Large intestine (tissue), 3 donors: ENCODE results near the gene MRPL55. TPM values are rescaled to one million over a fixed set of nuclear protein-coding genes. Genes with fewer than 3 reads are reported as not detected.

Experiments
- DNase-seq, 2 donors: peaks; one replicate each; pipeline versions ENCODE4 v3.0.0 to v3.0.0-alpha.2; 2013
- H3K27ac ChIP-seq: one replicate; pipeline ENCODE4 v1.5.1; 2013; ENCODE audit warnings: low read length
- H3K27me3 ChIP-seq: 2 replicates; pipeline ENCODE4 v1.6.1; 2013; ENCODE audit warnings: low read length; ENCODE audit not compliant: control insufficient read depth, insufficient read depth
- H3K36me3 ChIP-seq: 2 replicates; pipeline ENCODE4 v1.6.1; 2013; ENCODE audit warnings: low read length; ENCODE audit not compliant: control insufficient read depth, insufficient read depth
- H3K4me1 ChIP-seq: one replicate; pipeline ENCODE4 v1.6.1; 2013; ENCODE audit warnings: low read length; ENCODE audit not compliant: control insufficient read depth, insufficient read depth
- H3K4me3 ChIP-seq: one replicate; pipeline ENCODE4 v1.5.1; 2013; ENCODE audit warnings: low read length
- H3K9me3 ChIP-seq: one replicate; pipeline ENCODE4 v1.6.1; 2013; ENCODE audit warnings: mild to moderate bottlenecking, low read depth, low read length, moderate library complexity; ENCODE audit not compliant: control insufficient read depth
- WGBS: methylation state at CpG from one replicate; pipeline ENCODE4 v1.1.5; 2013; ENCODE audit warnings: low lambda C conversion rate; ENCODE audit not compliant: insufficient coverage; 5-methylcytosine and 5-hydroxymethylcytosine counted together
- polyA plus RNA-seq: library from polyadenylated mRNA; unstranded; fragments of 120-200 nt; gene quantifications from one replicate; pipeline ENCODE4 v1.2.1, GENCODE V29; 2013

The MRPL55 gene
- polyA plus RNA-seq, 1 donor, result 61.1 TPM

GRCh38 chr1:228154021-228154669, 45.0 kb upstream of the MRPL55 start:
- no CpG with 5 or more reads among the region's 11 CpGs for WGBS
- Histone ChIP-seq H3K4me1 (peaks cover 34% of the 10 kb centered on the region), H3K9me3 (peaks cover 5% of the 10 kb centered on the region), H3K27me3 (peaks cover 25% of the 10 kb centered on the region), H3K36me3 (peaks cover under 1% of the 10 kb centered on the region), H3K27ac (no peak overlapping the region), H3K4me3 (no peak overlapping the region)
- DNase-seq, result no peak

GRCh38 chr1:228152918-228153258, 43.8 kb upstream of the MRPL55 start:
- Histone ChIP-seq H3K27ac (no peak overlapping the region), H3K4me3 (no peak overlapping the region), H3K4me1 (peaks cover 37% of the 10 kb centered on the region), H3K9me3 (peaks cover 3% of the 10 kb centered on the region), H3K27me3 (peaks cover 15% of the 10 kb centered on the region), H3K36me3 (peaks cover 13% of the 10 kb centered on the region)
- WGBS, result no CpG with 5 or more reads among the region's 3 CpGs
- no peak for DNase-seq

- Histone ChIP-seq H3K27me3 (peaks cover 10% of the 10 kb centered on the region), H3K27ac (no peak overlapping the region), H3K36me3 (peaks cover 19% of the 10 kb centered on the region), H3K9me3 (no peaks in the 10 kb centered on the region), H3K4me3 (no peak overlapping the region), H3K4me1 (peaks cover 37% of the 10 kb centered on the region)
- no peak for DNase-seq
- WGBS, result no CpG with 5 or more reads among the region's 19 CpGs
Measured at GRCh38 chr1:228152097-228152917, 43.2 kb upstream of the MRPL55 start.

GRCh38 chr1:228151180-228151925, 42.3 kb upstream of the MRPL55 start:
- no CpG with 5 or more reads among the region's 12 CpGs for WGBS
- H3K4me1 ChIP-seq, result peaks cover 37% of the 10 kb centered on the region

GRCh38 chr1:228150461-228151179, 41.5 kb upstream of the MRPL55 start:
- Histone ChIP-seq H3K36me3 (peaks cover 30% of the 10 kb centered on the region), H3K27me3 (no peaks in the 10 kb centered on the region), H3K4me3 (no peak overlapping the region), H3K9me3 (no peaks in the 10 kb centered on the region), H3K27ac (peak overlapping the region; percentile 77), H3K4me1 (peaks cover 40% of the 10 kb centered on the region)
- DNase-seq, result peak; percentile 61 to 81
- no CpG with 5 or more reads among the region's 17 CpGs for WGBS

More at GRCh38 chr1:228151180-228151925, 42.3 kb upstream of the MRPL55 start:
- H3K4me3 ChIP-seq, result no peak overlapping the region
- no peaks in the 10 kb centered on the region for H3K9me3 ChIP-seq
- H3K27ac ChIP-seq, result peak overlapping the region; percentile 77
- H3K27me3 ChIP-seq, result peaks cover under 1% of the 10 kb centered on the region
- H3K36me3 ChIP-seq, result peaks cover 23% of the 10 kb centered on the region
- no peak for DNase-seq

GRCh38 chr1:228150120-228150460, 41.0 kb upstream of the MRPL55 start:
- Histone ChIP-seq H3K27ac (peak overlapping the region; percentile 77), H3K9me3 (no peaks in the 10 kb centered on the region), H3K4me3 (no peak overlapping the region), H3K36me3 (peaks cover 33% of the 10 kb centered on the region), H3K4me1 (peaks cover 45% of the 10 kb centered on the region), H3K27me3 (no peaks in the 10 kb centered on the region)
- 100% methylated on average over 1 of the region's 7 CpGs for WGBS
- no peak for DNase-seq

GRCh38 chr1:228149406-228150119, 40.5 kb upstream of the MRPL55 start, which contains the start of gene GJC2:
Gene GJC2 (plus strand): TSS chr1:228149930. CDS start chr1:228157759, 7,829 bp downstream.
- peak in 1 of 2 donors; percentile 70 for DNase-seq
- H3K4me3 ChIP-seq, result peak within 1 kb of the TSS; percentile 10
- no peaks in the 10 kb centered on the region for H3K27me3 ChIP-seq
- H3K9me3 ChIP-seq, result no peaks in the 10 kb centered on the region
- H3K36me3 ChIP-seq, result peaks cover 33% of the 10 kb centered on the region
- H3K27ac ChIP-seq, result peak within 1 kb of the TSS; percentile 77
- peaks cover 51% of the 10 kb centered on the region for H3K4me1 ChIP-seq
- WGBS, result no CpG with 5 or more reads among the region's 17 CpGs

GRCh38 chr1:228148935-228149405, 39.9 kb upstream of the MRPL55 start:
- no peak overlapping the region for H3K4me3 ChIP-seq
- WGBS, result no CpG with 5 or more reads among the region's 8 CpGs
- no peaks in the 10 kb centered on the region for H3K27me3 ChIP-seq
- peak overlapping the region; percentile 38 for H3K27ac ChIP-seq
- peaks cover 57% of the 10 kb centered on the region for H3K4me1 ChIP-seq
- no peak for DNase-seq
- peaks cover 33% of the 10 kb centered on the region for H3K36me3 ChIP-seq
- H3K9me3 ChIP-seq, result no peaks in the 10 kb centered on the region

- no peak for DNase-seq
- H3K4me1 ChIP-seq, result peaks cover 62% of the 10 kb centered on the region
- H3K4me3 ChIP-seq, result no peak overlapping the region
- no CpG with 5 or more reads among the region's 18 CpGs for WGBS
- H3K27ac ChIP-seq, result no peak overlapping the region
- H3K9me3 ChIP-seq, result no peaks in the 10 kb centered on the region
- H3K36me3 ChIP-seq, result peaks cover 33% of the 10 kb centered on the region
- H3K27me3 ChIP-seq, result no peaks in the 10 kb centered on the region
Measured at GRCh38 chr1:228148196-228148861, 39.2 kb upstream of the MRPL55 start.
